Panc1 (cell line): ENCODE data around the gene PCSK5. TPM values are rescaled to one million over a fixed set of nuclear protein-coding genes. Genes with fewer than 3 reads are reported as not detected.

ENCODE experiments used
- ATAC-seq: fragments of 200-7000 bp; cut with Tn5 transposase; 2 replicates; pipeline ENCODE4 v1.9.1; 2020; ENCODE audit warnings: mild to moderate bottlenecking, moderate library complexity
- BruUV-seq: library from RNA; stranded (reverse); fragments of 400-500 nt; replicated peaks from 2 replicates; lab custom pipeline; 2021; lab: Mats Ljungman, UMichigan
- CTCF ChIA-PET: fragments of 300-600 bp; sonication (Branson Sonifier 250); formaldehyde crosslinking; loops from one replicate; lab custom pipeline; 2022; ENCODE audit warnings: antibody characterized with exemption; lab: Charles Lee
- POLR2A ChIA-PET: fragments of 300-600 bp; sonication (Branson Sonifier 250); formaldehyde crosslinking; loops from one replicate; lab custom pipeline; 2022; ENCODE audit warnings: antibody characterized with exemption; lab: Charles Lee
- DNase-seq: peaks from one replicate; pipeline ENCODE4 v3.0.0-alpha.2; 2010; ENCODE audit warnings: low read depth, low spot score
- H3K27ac ChIP-seq: 2 replicates; pipeline ENCODE4 v1.5.1; 2011; ENCODE audit warnings: mild to moderate bottlenecking, low read length, inconsistent platforms
- H3K27me3 ChIP-seq: fragments of 200-500 bp; sonication (Bioruptor generic); 2 replicates; pipeline ENCODE4 v1.6.0; 2014; ENCODE audit warnings: low read length, inconsistent platforms; ENCODE audit not compliant: control insufficient read depth, insufficient read depth
- H3K36me3 ChIP-seq: fragments of 200-500 bp; sonication (Bioruptor generic); 2 replicates; pipeline ENCODE4 v1.5.1; 2014; ENCODE audit warnings: inconsistent platforms, mild to moderate bottlenecking, low read length, moderate library complexity; ENCODE audit not compliant: control insufficient read depth, insufficient read depth
- H3K4me1 ChIP-seq: 2 replicates; pipeline ENCODE4 v1.5.1; 2011; ENCODE audit warnings: inconsistent platforms, mild to moderate bottlenecking, low read length, moderate library complexity; ENCODE audit not compliant: control insufficient read depth, insufficient read depth
- H3K4me3 ChIP-seq, 2 experiments: 2 replicates each; pipeline ENCODE4 v1.5.1; 2011 to 2012; ENCODE audit warnings: low read depth in 2 of 2, low read length in 2 of 2, mild to moderate bottlenecking in 2 of 2, inconsistent platforms in 1 of 2, moderate library complexity in 1 of 2
- H3K9me3 ChIP-seq: fragments of 200-500 bp; sonication (Bioruptor generic); 2 replicates; pipeline ENCODE4 v1.5.1; 2014; ENCODE audit warnings: low read depth, mild to moderate bottlenecking, inconsistent platforms, low read length, moderate library complexity; ENCODE audit not compliant: control insufficient read depth, insufficient read depth
- POLR2AphosphoS5 ChIP-seq: IDR thresholded peaks from 2 replicates; pipeline ENCODE4 v1.6.1; 2012; ENCODE audit warnings: mild to moderate bottlenecking, low read depth, low read length, moderate library complexity
- REST ChIP-seq, 2 experiments: IDR thresholded peaks; 2 replicates each; pipeline ENCODE4 v1.6.1; 2011 to 2012; ENCODE audit warnings: low read depth in 2 of 2, control low read depth in 1 of 2, low read length in 1 of 2, mild to moderate bottlenecking in 1 of 2, moderate library complexity in 1 of 2; ENCODE audit not compliant: insufficient read depth in 1 of 2
- SIN3A ChIP-seq: IDR thresholded peaks from 2 replicates; pipeline ENCODE4 v1.6.1; 2012; ENCODE audit warnings: low read depth, mild to moderate bottlenecking, low read length, moderate library complexity, borderline replicate concordance; ENCODE audit not compliant: insufficient read depth
- TCF7L2 ChIP-seq: IDR thresholded peaks from 2 replicates; pipeline ENCODE4 v1.6.1; 2011; ENCODE audit warnings: mild to moderate bottlenecking, low read depth, low read length, inconsistent platforms
- in situ Hi-C: cut with HindIII; loops from 2 replicates; pipeline ENCODE4 v1.10.0; 2016; ENCODE audit warnings: low sequenced_read_pairs, low pct_unique_long_range_greater_than_20kb
- intact Hi-C: fragments of 100-400 bp; cut with micrococcal nuclease; formaldehyde crosslinking; loops from one replicate; pipeline ENCODE4 v1.10.0; 2022; ENCODE audit not compliant: unreplicated experiment
- total RNA-seq: library from RNA; stranded (reverse); gene quantifications from one replicate; pipeline ENCODE4 v1.2.1, GENCODE V29; 2021; ENCODE audit not compliant: unreplicated experiment
- TF ChIP-seq, protein P1 (sequence below): fragments of 450-650 bp; IDR thresholded peaks from 2 replicates; pipeline ENCODE4 v1.5.1; 2017; ENCODE audit warnings: mild to moderate bottlenecking

Gene PCSK5
- total RNA-seq, 1 experiment from 2014 or later, result 0.21 TPM

DNA sequence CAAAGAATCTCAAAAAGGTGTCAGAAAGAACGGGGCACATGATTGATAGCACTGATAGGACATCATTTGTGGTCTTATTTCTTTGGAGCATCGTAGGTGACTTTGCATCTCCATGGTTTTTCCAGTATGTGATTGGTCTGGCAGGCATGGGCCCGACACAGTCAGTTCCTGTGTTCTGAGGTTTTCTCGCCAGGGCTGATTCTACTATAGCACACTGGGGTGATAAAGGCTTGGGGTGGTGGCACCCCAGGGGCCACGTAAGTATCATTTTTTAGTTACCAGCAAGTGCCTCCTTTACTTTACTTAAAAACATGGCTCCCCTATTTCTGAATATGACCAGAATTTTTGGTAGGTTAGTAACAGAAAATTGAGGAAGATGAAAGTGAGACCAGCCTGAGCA, 301.0 kb downstream of the PCSK5 start:
- BruUV-seq, result no TSS peak
- ChIA-PET CTCF (no interaction called here), POLR2A (no interaction called here)

GRCh38 chr9:76192013-76192412, 301.5 kb downstream of the PCSK5 start:
- in situ Hi-C loops, result no loop called here
- ATAC-seq (no peak), DNase-seq (no peak)
- BruUV-seq, result no TSS peak
- no peaks in the 10 kb centered on the region for H3K4me1 ChIP-seq
- ChIA-PET CTCF (no interaction called here), POLR2A (no interaction called here)
- intact Hi-C loops, result no loop called here
- TF ChIP-seq TCF7L2, result no peak
- no peak for TF ChIP-seq POLR2AphosphoS5
- TF ChIP-seq SIN3A, result no peak
- TF ChIP-seq, protein P1, sequence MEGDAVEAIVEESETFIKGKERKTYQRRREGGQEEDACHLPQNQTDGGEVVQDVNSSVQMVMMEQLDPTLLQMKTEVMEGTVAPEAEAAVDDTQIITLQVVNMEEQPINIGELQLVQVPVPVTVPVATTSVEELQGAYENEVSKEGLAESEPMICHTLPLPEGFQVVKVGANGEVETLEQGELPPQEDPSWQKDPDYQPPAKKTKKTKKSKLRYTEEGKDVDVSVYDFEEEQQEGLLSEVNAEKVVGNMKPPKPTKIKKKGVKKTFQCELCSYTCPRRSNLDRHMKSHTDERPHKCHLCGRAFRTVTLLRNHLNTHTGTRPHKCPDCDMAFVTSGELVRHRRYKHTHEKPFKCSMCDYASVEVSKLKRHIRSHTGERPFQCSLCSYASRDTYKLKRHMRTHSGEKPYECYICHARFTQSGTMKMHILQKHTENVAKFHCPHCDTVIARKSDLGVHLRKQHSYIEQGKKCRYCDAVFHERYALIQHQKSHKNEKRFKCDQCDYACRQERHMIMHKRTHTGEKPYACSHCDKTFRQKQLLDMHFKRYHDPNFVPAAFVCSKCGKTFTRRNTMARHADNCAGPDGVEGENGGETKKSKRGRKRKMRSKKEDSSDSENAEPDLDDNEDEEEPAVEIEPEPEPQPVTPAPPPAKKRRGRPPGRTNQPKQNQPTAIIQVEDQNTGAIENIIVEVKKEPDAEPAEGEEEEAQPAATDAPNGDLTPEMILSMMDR, result no peak
- no peak for TF ChIP-seq REST (IDR thresholded peaks at IDR 0.05; ENCODE audit: insufficient read depth in 1 of 2, low read depth in 2 of 2, low read length in 1 of 2)
- H3K27ac ChIP-seq, result no peak overlapping the region
- H3K36me3 ChIP-seq, result no peaks in the 10 kb centered on the region
- no peaks in the 10 kb centered on the region for H3K27me3 ChIP-seq
- no peak overlapping the region for H3K4me3 ChIP-seq
- H3K9me3 ChIP-seq, result no peaks in the 10 kb centered on the region

More for the DNA sequence above, 301.0 kb downstream of the PCSK5 start:
- H3K9me3 ChIP-seq, result no peaks in the 10 kb centered on the region
- in situ Hi-C loops, result no loop called here
- DNase-seq (no peak), ATAC-seq (no peak)
- H3K27ac ChIP-seq, result no peak overlapping the region
- H3K4me1 ChIP-seq, result no peaks in the 10 kb centered on the region
- TF ChIP-seq TCF7L2, result no peak
- no peak for TF ChIP-seq POLR2AphosphoS5
- TF ChIP-seq SIN3A, result no peak
- TF ChIP-seq, protein P1, result no peak
- no peak for TF ChIP-seq REST (IDR thresholded peaks at IDR 0.05; ENCODE audit: insufficient read depth in 1 of 2, low read depth in 2 of 2, low read length in 1 of 2)
- intact Hi-C loops, result no loop called here
- H3K4me3 ChIP-seq, result no peak overlapping the region
- H3K27me3 ChIP-seq, result no peaks in the 10 kb centered on the region
- no peaks in the 10 kb centered on the region for H3K36me3 ChIP-seq
